OCI-LY1 (cell line): ENCODE measurements around the gene LAMTOR5.

ENCODE experiments used
- H2AFZ ChIP-seq: fragments of 200-600 bp; sonication (generic), shearing (Covaris generic); 2 replicates; pipeline ENCODE4 v1.6.0; 2014; ENCODE audit warnings: antibody characterized with exemption, mild to moderate bottlenecking, low read length
- H3F3A ChIP-seq: fragments of 200-600 bp; sonication (generic), shearing (Covaris generic); 2 replicates; pipeline ENCODE4 v1.6.0; 2014; ENCODE audit warnings: mild to moderate bottlenecking, antibody characterized with exemption, low read length, moderate library complexity; ENCODE audit not compliant: insufficient read depth
- H3K27ac ChIP-seq: fragments of 200-600 bp; sonication (generic); 2 replicates; pipeline ENCODE4 v1.5.1; 2014; ENCODE audit warnings: low read length, mixed run types, mild to moderate bottlenecking, low read depth; ENCODE audit not compliant: poor library complexity, severe bottlenecking
- H3K27me3 ChIP-seq: fragments of 200-600 bp; sonication (generic); 2 replicates; pipeline ENCODE4 v1.6.0; 2014; ENCODE audit warnings: antibody characterized with exemption, mild to moderate bottlenecking, low read length, moderate library complexity; ENCODE audit not compliant: insufficient read depth
- H3K36me3 ChIP-seq: fragments of 200-600 bp; sonication (generic); 2 replicates; pipeline ENCODE4 v1.6.1; 2014; ENCODE audit warnings: mild to moderate bottlenecking, antibody characterized with exemption, low read length, moderate library complexity, mixed read lengths; ENCODE audit not compliant: insufficient read depth
- H3K4me1 ChIP-seq: fragments of 200-600 bp; sonication (generic); 2 replicates; pipeline ENCODE4 v1.5.1; 2014; ENCODE audit warnings: mild to moderate bottlenecking, low read length, moderate library complexity; ENCODE audit not compliant: insufficient read depth, severe bottlenecking
- H3K4me2 ChIP-seq: fragments of 200-600 bp; sonication (generic), shearing (Covaris generic); 2 replicates; pipeline ENCODE4 v1.6.1; 2014; ENCODE audit warnings: low read length
- H3K4me3 ChIP-seq: fragments of 200-600 bp; sonication (generic); 2 replicates; pipeline ENCODE4 v1.5.1; 2014; ENCODE audit warnings: low read length, low read depth, mild to moderate bottlenecking, mixed read lengths; ENCODE audit not compliant: poor library complexity, severe bottlenecking
- H3K79me2 ChIP-seq: fragments of 200-600 bp; shearing (Covaris generic); 2 replicates; pipeline ENCODE4 v1.6.1; 2016; ENCODE audit warnings: mixed run types, low read length, mixed read lengths; ENCODE audit not compliant: insufficient read depth
- H3K9ac ChIP-seq: fragments of 200-600 bp; sonication (generic), shearing (Covaris generic); 2 replicates; pipeline ENCODE4 v1.6.1; 2014; ENCODE audit warnings: mild to moderate bottlenecking, low read length, mixed read lengths
- H3K9me2 ChIP-seq: fragments of 200-600 bp; sonication (generic), shearing (Covaris generic); 2 replicates; pipeline ENCODE4 v1.6.1; 2014; ENCODE audit warnings: low read depth, mild to moderate bottlenecking, low read length, mixed read lengths
- H3K9me3 ChIP-seq: fragments of 200-600 bp; shearing (Covaris generic); 2 replicates; pipeline ENCODE4 v1.6.1; 2014; ENCODE audit warnings: low read length, mixed read lengths
- H4K20me1 ChIP-seq: fragments of 200-600 bp; sonication (generic), shearing (Covaris generic); 2 replicates; pipeline ENCODE4 v1.6.0; 2016; ENCODE audit warnings: mild to moderate bottlenecking, low read length; ENCODE audit not compliant: insufficient read depth
- EZH2 ChIP-seq: fragments of 200-600 bp; sonication (generic), shearing (Covaris generic); IDR thresholded peaks from 2 replicates; pipeline ENCODE4 v1.8.0; 2017; ENCODE audit warnings: borderline replicate concordance, mixed run types, mild to moderate bottlenecking, antibody characterized with exemption, low read length, moderate library complexity, mixed read lengths
- TF ChIP-seq, protein P1 (sequence below): fragments of 200-600 bp; sonication (generic), shearing (Covaris generic); IDR thresholded peaks from 2 replicates; pipeline ENCODE4 v1.5.1; 2017; ENCODE audit warnings: mild to moderate bottlenecking, antibody characterized with exemption, low read length, moderate library complexity, mixed read lengths

LAMTOR5 gene

DNA sequence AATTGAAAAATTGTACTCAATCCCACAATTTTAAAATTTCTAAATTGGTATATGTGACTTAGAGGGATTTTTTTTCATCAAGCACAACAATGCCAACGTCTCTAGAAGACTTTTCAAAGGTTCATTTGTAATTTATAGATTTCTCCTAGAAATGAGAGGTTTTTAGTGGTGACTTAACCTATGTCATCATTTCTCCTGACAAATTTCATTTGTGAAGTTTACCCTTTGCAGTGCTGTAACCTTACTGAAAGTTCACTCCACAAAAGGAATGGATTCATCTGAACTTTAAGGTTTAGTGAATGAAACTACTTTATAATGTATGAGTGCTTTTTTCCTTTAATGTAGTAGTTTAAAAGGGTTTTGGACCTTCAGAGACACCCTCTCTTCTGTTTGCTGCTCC, 52.2 kb downstream of the LAMTOR5 start:
- Histone ChIP-seq H3K4me2 (no peak overlapping the region), H3K79me2 (peaks cover 96% of the 10 kb centered on the region), H4K20me1 (no peaks in the 10 kb centered on the region), H3K36me3 (peaks cover 83% of the 10 kb centered on the region), H3F3A (no peaks in the 10 kb centered on the region), H3K9me3 (no peaks in the 10 kb centered on the region), H3K9me2 (no peaks in the 10 kb centered on the region), H3K27ac (no peak overlapping the region), H3K27me3 (no peaks in the 10 kb centered on the region), H2AFZ (no peak overlapping the region), H3K4me3 (no peak overlapping the region), H3K4me1 (peaks cover 30% of the 10 kb centered on the region), H3K9ac (no peak overlapping the region)
- no peak for TF ChIP-seq EZH2
- TF ChIP-seq, protein P1, sequence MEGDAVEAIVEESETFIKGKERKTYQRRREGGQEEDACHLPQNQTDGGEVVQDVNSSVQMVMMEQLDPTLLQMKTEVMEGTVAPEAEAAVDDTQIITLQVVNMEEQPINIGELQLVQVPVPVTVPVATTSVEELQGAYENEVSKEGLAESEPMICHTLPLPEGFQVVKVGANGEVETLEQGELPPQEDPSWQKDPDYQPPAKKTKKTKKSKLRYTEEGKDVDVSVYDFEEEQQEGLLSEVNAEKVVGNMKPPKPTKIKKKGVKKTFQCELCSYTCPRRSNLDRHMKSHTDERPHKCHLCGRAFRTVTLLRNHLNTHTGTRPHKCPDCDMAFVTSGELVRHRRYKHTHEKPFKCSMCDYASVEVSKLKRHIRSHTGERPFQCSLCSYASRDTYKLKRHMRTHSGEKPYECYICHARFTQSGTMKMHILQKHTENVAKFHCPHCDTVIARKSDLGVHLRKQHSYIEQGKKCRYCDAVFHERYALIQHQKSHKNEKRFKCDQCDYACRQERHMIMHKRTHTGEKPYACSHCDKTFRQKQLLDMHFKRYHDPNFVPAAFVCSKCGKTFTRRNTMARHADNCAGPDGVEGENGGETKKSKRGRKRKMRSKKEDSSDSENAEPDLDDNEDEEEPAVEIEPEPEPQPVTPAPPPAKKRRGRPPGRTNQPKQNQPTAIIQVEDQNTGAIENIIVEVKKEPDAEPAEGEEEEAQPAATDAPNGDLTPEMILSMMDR: no peak
